Activated CD8-positive, alpha-beta memory T cell treated with anti-CD3 and anti-CD28 coated beads, Interleukin-2, amount 50 U/mL, for 1 hour (primary cell): ENCODE data around the gene GPR32.
"Not testable (repeated sequence)": the region's sequence is repeated elsewhere in the genome, so short reads cannot be mapped to it uniquely, and the experiment has no call there.

Experiments used
- DNase-seq: peaks from one replicate; pipeline ENCODE4 v3.0.0-alpha.2; 2020; ENCODE audit errors: extremely low read depth

The GPR32 gene

GRCh38 chr19:50783848-50784152, 13.5 kb downstream of the GPR32 start:
- DNase-seq = not testable (repeated sequence)

GRCh38 chr19:50784710-50785109, 14.4 kb downstream of the GPR32 start:
- DNase-seq = no peak

- no peak for DNase-seq
Measured at GRCh38 chr19:50785329-50785728, 15.1 kb downstream of the GPR32 start.

- DNase-seq = no peak
Measured at GRCh38 chr19:50790396-50790795, 20.1 kb downstream of the GPR32 start, which contains the start of gene ACP4. Gene ACP4, plus strand, starts transcription at chr19:50790415. Its CDS starts 0 bp downstream, at chr19:50790415.

- no peak for DNase-seq
Measured at GRCh38 chr19:50790922-50791467, 20.7 kb downstream of the GPR32 start.

GRCh38 chr19:50791594-50792271, 21.5 kb downstream of the GPR32 start:
- DNase-seq = no peak

GRCh38 chr19:50792272-50793250, 22.3 kb downstream of the GPR32 start:
- DNase-seq = no peak

- no peak for DNase-seq
Measured at GRCh38 chr19:50793558-50794065, 23.3 kb downstream of the GPR32 start.

- no peak for DNase-seq
Measured at GRCh38 chr19:50794074-50794875, 24.0 kb downstream of the GPR32 start.

GRCh38 chr19:50794876-50795663, 24.8 kb downstream of the GPR32 start:
- DNase-seq = no peak

GRCh38 chr19:50795664-50796073, 25.4 kb downstream of the GPR32 start:
- no peak for DNase-seq

GRCh38 chr19:50796128-50796633, 25.9 kb downstream of the GPR32 start:
- DNase-seq = no peak

- DNase-seq = no peak
Measured at GRCh38 chr19:50796634-50797428, 26.6 kb downstream of the GPR32 start.

- no peak for DNase-seq
Measured at GRCh38 chr19:50797429-50797780, 27.1 kb downstream of the GPR32 start.

GRCh38 chr19:50797781-50798658, 27.8 kb downstream of the GPR32 start:
- no peak for DNase-seq

- DNase-seq = no peak
Measured at GRCh38 chr19:50798659-50799546, 28.6 kb downstream of the GPR32 start.

- DNase-seq = no peak
Measured at GRCh38 chr19:50799547-50799851, 29.2 kb downstream of the GPR32 start.

- no peak for DNase-seq
Measured at GRCh38 chr19:50801107-50801506, 30.8 kb downstream of the GPR32 start.
